Measurements from ENCODE around the gene CACNA1A.

GRCh38 chr19:13171146-13171545 lies 335.1 kb downstream of the CACNA1A start:
- no peak for TF ChIP-seq EZH2 (IDR thresholded peaks at IDR 0.05)
- no peak for TF ChIP-seq CTCF (IDR thresholded peaks at IDR 0.05)
- TF ChIP-seq EZH2phosphoT487 (IDR thresholded peaks at IDR 0.05): no peak

All from neural progenitor cell (in vitro differentiated cells).